H9 (cell line): Measurements from ENCODE around the gene MROH2A. TPM values are rescaled to one million over a fixed set of nuclear protein-coding genes. Genes with fewer than 3 reads are reported as not detected.

Source experiments
- DNase-seq: peaks from one replicate; pipeline ENCODE4 v3.0.0-alpha.2; 2017
- H2AFZ ChIP-seq: one replicate; pipeline ENCODE4 v1.6.1; 2013; ENCODE audit warnings: mild to moderate bottlenecking, low read length, control low read depth, moderate library complexity
- H2AK5ac ChIP-seq: 2 replicates; pipeline ENCODE4 v1.6.1; 2013; ENCODE audit warnings: low read length, control low read depth, mixed read lengths; ENCODE audit not compliant: insufficient read length
- H2BK120ac ChIP-seq: one replicate; pipeline ENCODE4 v1.6.1; 2013; ENCODE audit warnings: low read depth, mild to moderate bottlenecking, low read length, control low read depth, inconsistent platforms; ENCODE audit not compliant: poor library complexity, severe bottlenecking
- H2BK12ac ChIP-seq: 2 replicates; pipeline ENCODE4 v1.6.1; 2013; ENCODE audit warnings: low read length, control low read depth, mixed read lengths, low read depth; ENCODE audit not compliant: insufficient read length
- H2BK15ac ChIP-seq: 2 replicates; pipeline ENCODE4 v1.6.1; 2013; ENCODE audit warnings: low read depth, low read length, control low read depth
- H2BK20ac ChIP-seq: one replicate; pipeline ENCODE4 v1.6.1; 2013; ENCODE audit warnings: low read depth, mild to moderate bottlenecking, low read length, control low read depth, inconsistent platforms; ENCODE audit not compliant: poor library complexity, severe bottlenecking
- H2BK5ac ChIP-seq: 2 replicates; pipeline ENCODE4 v1.6.1; 2013; ENCODE audit warnings: low read length, control low read depth, mixed read lengths; ENCODE audit not compliant: insufficient read length
- H3K14ac ChIP-seq: 2 replicates; pipeline ENCODE4 v1.6.1; 2013; ENCODE audit warnings: low read length, control low read depth; ENCODE audit not compliant: insufficient read depth
- H3K18ac ChIP-seq: 2 replicates; pipeline ENCODE4 v1.6.1; 2013; ENCODE audit warnings: low read depth, mild to moderate bottlenecking, mixed read lengths, low read length, control low read depth; ENCODE audit not compliant: insufficient read length
- H3K23ac ChIP-seq: 2 replicates; pipeline ENCODE4 v1.6.1; 2013; ENCODE audit warnings: low read length, control low read depth, mixed read lengths, low read depth; ENCODE audit not compliant: insufficient read length
- H3K23me2 ChIP-seq: 2 replicates; pipeline ENCODE4 v1.6.1; 2013; ENCODE audit warnings: low read depth, mild to moderate bottlenecking, mixed read lengths, low read length, control low read depth; ENCODE audit not compliant: insufficient read length, poor library complexity, severe bottlenecking
- H3K27ac ChIP-seq: 2 replicates; pipeline ENCODE4 v1.5.1; 2013; ENCODE audit warnings: low read length, control low read depth, mixed read lengths, low read depth; ENCODE audit not compliant: insufficient read length
- H3K27me3 ChIP-seq: 2 replicates; pipeline ENCODE4 v1.6.1; 2013; ENCODE audit warnings: low read length, control low read depth, inconsistent platforms; ENCODE audit not compliant: insufficient read depth
- H3K4ac ChIP-seq: 2 replicates; pipeline ENCODE4 v1.6.1; 2013; ENCODE audit warnings: low read depth, mild to moderate bottlenecking, control low read depth, inconsistent platforms, low read length, moderate library complexity
- H3K4me1 ChIP-seq: 2 replicates; pipeline ENCODE4 v1.6.1; 2013; ENCODE audit warnings: low read length, control low read depth, inconsistent platforms; ENCODE audit not compliant: insufficient read depth
- H3K4me2 ChIP-seq: 2 replicates; pipeline ENCODE4 v1.6.1; 2013; ENCODE audit warnings: low read length, control low read depth, mixed read lengths; ENCODE audit not compliant: insufficient read length, insufficient read depth
- H3K56ac ChIP-seq: 2 replicates; pipeline ENCODE4 v1.6.1; 2013; ENCODE audit warnings: low read depth, mild to moderate bottlenecking, mixed read lengths, low read length, control low read depth; ENCODE audit not compliant: insufficient read length
- H3K79me1 ChIP-seq: 2 replicates; pipeline ENCODE4 v1.6.1; 2013; ENCODE audit warnings: low read depth, mild to moderate bottlenecking, moderate library complexity, low read length, control low read depth, inconsistent platforms; ENCODE audit not compliant: insufficient read depth, poor library complexity, severe bottlenecking
- H3K79me2 ChIP-seq: 2 replicates; pipeline ENCODE4 v1.6.1; 2013; ENCODE audit warnings: low read length, control low read depth, inconsistent platforms; ENCODE audit not compliant: insufficient read depth
- H3K9ac ChIP-seq: 2 replicates; pipeline ENCODE4 v1.6.1; 2013; ENCODE audit warnings: low read length, control low read depth, mixed read lengths; ENCODE audit not compliant: insufficient read length; ENCODE audit errors: extremely low read depth
- H3K9me3 ChIP-seq: one replicate; pipeline ENCODE4 v1.6.1; 2013; ENCODE audit warnings: low read depth, low read length, inconsistent platforms; ENCODE audit not compliant: control insufficient read depth
- H3T11ph ChIP-seq: one replicate; pipeline ENCODE4 v1.6.1; 2013; ENCODE audit warnings: mild to moderate bottlenecking, low read length, control low read depth, inconsistent platforms
- H4K20me1 ChIP-seq: one replicate; pipeline ENCODE4 v1.6.1; 2013; ENCODE audit not compliant: control insufficient read depth, insufficient read length, insufficient read depth
- H4K5ac ChIP-seq: 2 replicates; pipeline ENCODE4 v1.6.1; 2013; ENCODE audit warnings: low read depth, mild to moderate bottlenecking, mixed read lengths, low read length, control low read depth; ENCODE audit not compliant: insufficient read length
- H4K8ac ChIP-seq: replicated peaks from 2 replicates; pipeline ENCODE4 v1.6.1; 2013; ENCODE audit warnings: low read length, control low read depth, mixed read lengths, low read depth; ENCODE audit not compliant: insufficient read length
- H4K91ac ChIP-seq: 2 replicates; pipeline ENCODE4 v1.6.1; 2013; ENCODE audit warnings: low read depth, mild to moderate bottlenecking, moderate library complexity, mixed read lengths, low read length, control low read depth; ENCODE audit not compliant: insufficient read length
- H3K27ac Mint-ChIP-seq, 3 experiments: 2 replicates in 2 of 3; 3 replicates in 1 of 3; pipeline ENCODE4 v1.8.0; 2020 to 2021; ENCODE audit warnings: mixed read lengths in 3 of 3, mild to moderate bottlenecking in 1 of 3, moderate library complexity in 1 of 3
- H3K27me3 Mint-ChIP-seq: 2 replicates; pipeline ENCODE4 v1.8.0; 2021; ENCODE audit warnings: low read depth, mild to moderate bottlenecking, moderate library complexity, mixed read lengths
- H3K36me3 Mint-ChIP-seq, 3 experiments: 2 replicates in 2 of 3; 3 replicates in 1 of 3; pipeline ENCODE4 v1.8.0; 2020 to 2021; ENCODE audit warnings: low read depth in 3 of 3, mixed read lengths in 3 of 3; ENCODE audit not compliant: insufficient read depth in 1 of 3
- H3K4me1 Mint-ChIP-seq, 2 experiments: 2 replicates each; pipeline ENCODE4 v1.8.0; 2020; ENCODE audit warnings: mixed read lengths in 2 of 2
- H3K4me3 Mint-ChIP-seq, 2 experiments: 2 replicates in 1 of 2; 3 replicates in 1 of 2; pipeline ENCODE4 v1.8.0; 2020 to 2021; ENCODE audit warnings: mild to moderate bottlenecking in 2 of 2, mixed read lengths in 2 of 2, moderate library complexity in 1 of 2
- H3K9me3 Mint-ChIP-seq, 2 experiments: 2 replicates in 1 of 2; 3 replicates in 1 of 2; pipeline ENCODE4 v1.8.0; 2020; ENCODE audit warnings: mild to moderate bottlenecking in 2 of 2, mixed read lengths in 2 of 2, moderate library complexity in 1 of 2
- WGBS: extraction: QIAGEN DNeasy Blood & Tissue Kit; methylation state at CpG from one replicate; pipeline ENCODE4 v1.1.7; 2013; ENCODE audit warnings: missing lambda C conversion rate, low lambda C conversion rate, mixed read lengths; ENCODE audit not compliant: insufficient read length; ENCODE audit errors: extremely low coverage; 5-methylcytosine and 5-hydroxymethylcytosine counted together
- total RNA-seq: library from RNA; stranded (reverse); gene quantifications from 2 replicates; pipeline ENCODE4 v1.2.1, GENCODE V29; 2021
- TF ChIP-seq, protein P1 (sequence below): fragments of 200-600 bp; sonication (generic); conservative IDR thresholded peaks from 3 replicates; pipeline ENCODE4 v1.8.0; 2021; ENCODE audit warnings: antibody characterized with exemption, mild to moderate bottlenecking

The MROH2A gene
- total RNA-seq, 1 experiment from 2014 or later: not detected

DNA sequence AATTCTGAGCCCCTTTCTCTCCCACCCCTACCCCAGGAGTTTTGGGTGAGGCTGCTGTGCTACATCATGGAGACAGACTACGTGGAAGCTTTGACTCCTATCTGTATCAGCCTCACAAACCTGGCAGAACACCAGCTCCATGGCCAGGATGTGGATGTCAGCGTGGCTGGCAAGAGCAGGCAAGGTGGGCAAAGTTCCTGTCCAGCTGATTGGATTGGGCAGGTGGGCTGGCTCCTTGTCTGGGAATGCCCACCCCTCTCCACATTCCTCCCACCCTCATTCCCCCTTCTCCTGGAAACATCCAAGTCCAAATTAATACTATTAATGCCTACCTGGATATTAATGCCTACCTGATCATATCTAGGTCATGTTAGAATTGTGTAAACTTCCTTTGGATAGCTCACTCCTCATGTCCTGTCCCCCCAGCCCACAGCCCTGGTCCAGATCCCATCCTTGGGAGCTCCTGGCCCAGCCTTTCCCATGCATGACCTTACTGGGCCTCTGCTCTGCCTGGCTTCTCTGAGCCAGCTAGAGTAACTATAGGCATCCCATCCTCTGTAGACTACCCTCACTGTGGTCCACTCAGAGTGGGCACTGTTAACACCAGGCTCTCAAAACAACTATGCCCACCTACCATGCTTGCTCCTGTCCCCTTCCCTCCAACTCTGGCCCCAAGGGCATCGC, 24.1 kb downstream of the MROH2A start:
- Histone ChIP-seq H3K9ac (no peak overlapping the region), H3K27ac (no peak overlapping the region), H3T11ph (no peak overlapping the region), H2BK15ac (no peak overlapping the region), H2AK5ac (no peak overlapping the region), H2AFZ (no peak overlapping the region), H3K56ac (no peak overlapping the region), H4K5ac (no peak overlapping the region), H3K27me3 (no peaks in the 10 kb centered on the region), H3K4ac (no peak overlapping the region), H2BK120ac (no peak overlapping the region), H2BK5ac (no peak overlapping the region), H3K4me2 (no peak overlapping the region), H2BK12ac (no peak overlapping the region), H3K9me3 (no peaks in the 10 kb centered on the region), H3K23me2 (no peaks in the 10 kb centered on the region), H3K79me1 (no peaks in the 10 kb centered on the region), H4K91ac (no peak overlapping the region), H3K14ac (no peak overlapping the region), H3K23ac (no peak overlapping the region), H4K20me1 (no peaks in the 10 kb centered on the region), H3K4me1 (no peaks in the 10 kb centered on the region), H3K79me2 (no peaks in the 10 kb centered on the region), H2BK20ac (no peak overlapping the region), H4K8ac (no peak overlapping the region), H3K18ac (no peak overlapping the region)
- H3K4me1 Mint-ChIP-seq: peaks cover 2 to 4% of the 10 kb centered on the region in 2 experiments; a peak in 3 of 4 replicates
- H3K27ac Mint-ChIP-seq: no peak overlapping the region
- DNase-seq: no peak
- TF ChIP-seq, protein P1, sequence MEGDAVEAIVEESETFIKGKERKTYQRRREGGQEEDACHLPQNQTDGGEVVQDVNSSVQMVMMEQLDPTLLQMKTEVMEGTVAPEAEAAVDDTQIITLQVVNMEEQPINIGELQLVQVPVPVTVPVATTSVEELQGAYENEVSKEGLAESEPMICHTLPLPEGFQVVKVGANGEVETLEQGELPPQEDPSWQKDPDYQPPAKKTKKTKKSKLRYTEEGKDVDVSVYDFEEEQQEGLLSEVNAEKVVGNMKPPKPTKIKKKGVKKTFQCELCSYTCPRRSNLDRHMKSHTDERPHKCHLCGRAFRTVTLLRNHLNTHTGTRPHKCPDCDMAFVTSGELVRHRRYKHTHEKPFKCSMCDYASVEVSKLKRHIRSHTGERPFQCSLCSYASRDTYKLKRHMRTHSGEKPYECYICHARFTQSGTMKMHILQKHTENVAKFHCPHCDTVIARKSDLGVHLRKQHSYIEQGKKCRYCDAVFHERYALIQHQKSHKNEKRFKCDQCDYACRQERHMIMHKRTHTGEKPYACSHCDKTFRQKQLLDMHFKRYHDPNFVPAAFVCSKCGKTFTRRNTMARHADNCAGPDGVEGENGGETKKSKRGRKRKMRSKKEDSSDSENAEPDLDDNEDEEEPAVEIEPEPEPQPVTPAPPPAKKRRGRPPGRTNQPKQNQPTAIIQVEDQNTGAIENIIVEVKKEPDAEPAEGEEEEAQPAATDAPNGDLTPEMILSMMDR: no peak
- H3K4me3 Mint-ChIP-seq: no peak overlapping the region
- peaks cover 14 to 21% of the 10 kb centered on the region in 2 experiments for H3K9me3 Mint-ChIP-seq
- WGBS: no CpG with 5 or more reads among the region's 3 CpGs
- H3K27me3 Mint-ChIP-seq: peaks cover 18% of the 10 kb centered on the region
- H3K36me3 Mint-ChIP-seq: peaks cover 0 to 5% (median 4%) of the 10 kb centered on the region in 3 experiments; a peak in 2 of 7 replicates
